Measurements from ENCODE around the gene TMEM39B.
"Not testable (repeated sequence)": the region's sequence is repeated elsewhere in the genome, so short reads cannot be mapped to it uniquely, and the experiment has no call there.

GRCh38 chr1:32123361-32123760 is 50.6 kb downstream of the TMEM39B start:
- TF ChIP-seq, protein P1, sequence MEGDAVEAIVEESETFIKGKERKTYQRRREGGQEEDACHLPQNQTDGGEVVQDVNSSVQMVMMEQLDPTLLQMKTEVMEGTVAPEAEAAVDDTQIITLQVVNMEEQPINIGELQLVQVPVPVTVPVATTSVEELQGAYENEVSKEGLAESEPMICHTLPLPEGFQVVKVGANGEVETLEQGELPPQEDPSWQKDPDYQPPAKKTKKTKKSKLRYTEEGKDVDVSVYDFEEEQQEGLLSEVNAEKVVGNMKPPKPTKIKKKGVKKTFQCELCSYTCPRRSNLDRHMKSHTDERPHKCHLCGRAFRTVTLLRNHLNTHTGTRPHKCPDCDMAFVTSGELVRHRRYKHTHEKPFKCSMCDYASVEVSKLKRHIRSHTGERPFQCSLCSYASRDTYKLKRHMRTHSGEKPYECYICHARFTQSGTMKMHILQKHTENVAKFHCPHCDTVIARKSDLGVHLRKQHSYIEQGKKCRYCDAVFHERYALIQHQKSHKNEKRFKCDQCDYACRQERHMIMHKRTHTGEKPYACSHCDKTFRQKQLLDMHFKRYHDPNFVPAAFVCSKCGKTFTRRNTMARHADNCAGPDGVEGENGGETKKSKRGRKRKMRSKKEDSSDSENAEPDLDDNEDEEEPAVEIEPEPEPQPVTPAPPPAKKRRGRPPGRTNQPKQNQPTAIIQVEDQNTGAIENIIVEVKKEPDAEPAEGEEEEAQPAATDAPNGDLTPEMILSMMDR (conservative IDR thresholded peaks at IDR 0.05; ENCODE audit: low read depth in 2 of 2): not testable (repeated sequence)
- TF ChIP-seq, protein P2, sequence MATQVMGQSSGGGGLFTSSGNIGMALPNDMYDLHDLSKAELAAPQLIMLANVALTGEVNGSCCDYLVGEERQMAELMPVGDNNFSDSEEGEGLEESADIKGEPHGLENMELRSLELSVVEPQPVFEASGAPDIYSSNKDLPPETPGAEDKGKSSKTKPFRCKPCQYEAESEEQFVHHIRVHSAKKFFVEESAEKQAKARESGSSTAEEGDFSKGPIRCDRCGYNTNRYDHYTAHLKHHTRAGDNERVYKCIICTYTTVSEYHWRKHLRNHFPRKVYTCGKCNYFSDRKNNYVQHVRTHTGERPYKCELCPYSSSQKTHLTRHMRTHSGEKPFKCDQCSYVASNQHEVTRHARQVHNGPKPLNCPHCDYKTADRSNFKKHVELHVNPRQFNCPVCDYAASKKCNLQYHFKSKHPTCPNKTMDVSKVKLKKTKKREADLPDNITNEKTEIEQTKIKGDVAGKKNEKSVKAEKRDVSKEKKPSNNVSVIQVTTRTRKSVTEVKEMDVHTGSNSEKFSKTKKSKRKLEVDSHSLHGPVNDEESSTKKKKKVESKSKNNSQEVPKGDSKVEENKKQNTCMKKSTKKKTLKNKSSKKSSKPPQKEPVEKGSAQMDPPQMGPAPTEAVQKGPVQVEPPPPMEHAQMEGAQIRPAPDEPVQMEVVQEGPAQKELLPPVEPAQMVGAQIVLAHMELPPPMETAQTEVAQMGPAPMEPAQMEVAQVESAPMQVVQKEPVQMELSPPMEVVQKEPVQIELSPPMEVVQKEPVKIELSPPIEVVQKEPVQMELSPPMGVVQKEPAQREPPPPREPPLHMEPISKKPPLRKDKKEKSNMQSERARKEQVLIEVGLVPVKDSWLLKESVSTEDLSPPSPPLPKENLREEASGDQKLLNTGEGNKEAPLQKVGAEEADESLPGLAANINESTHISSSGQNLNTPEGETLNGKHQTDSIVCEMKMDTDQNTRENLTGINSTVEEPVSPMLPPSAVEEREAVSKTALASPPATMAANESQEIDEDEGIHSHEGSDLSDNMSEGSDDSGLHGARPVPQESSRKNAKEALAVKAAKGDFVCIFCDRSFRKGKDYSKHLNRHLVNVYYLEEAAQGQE (IDR thresholded peaks at IDR 0.05; ENCODE audit: unreplicated experiment): not testable (repeated sequence)
- not testable (repeated sequence) for TF ChIP-seq EZH2phosphoT487 (IDR thresholded peaks at IDR 0.05; ENCODE audit: unreplicated experiment); POLR2AphosphoS5 (IDR thresholded peaks at IDR 0.05; ENCODE audit: low read depth); STAT1 (IDR thresholded peaks at IDR 0.05; ENCODE audit: unreplicated experiment); EZH2 (IDR thresholded peaks at IDR 0.05; ENCODE audit: low read depth, unreplicated experiment)

Measured in GM23338 (cell line).